Superior temporal gyrus (tissue), 1 donor: ENCODE measurements around the gene FZD10.

Experiments used
- DNase-seq: peaks from one replicate; pipeline ENCODE4 v3.0.0-alpha.2; 2016; ENCODE audit errors: extremely low spot score

FZD10 gene, protein sequence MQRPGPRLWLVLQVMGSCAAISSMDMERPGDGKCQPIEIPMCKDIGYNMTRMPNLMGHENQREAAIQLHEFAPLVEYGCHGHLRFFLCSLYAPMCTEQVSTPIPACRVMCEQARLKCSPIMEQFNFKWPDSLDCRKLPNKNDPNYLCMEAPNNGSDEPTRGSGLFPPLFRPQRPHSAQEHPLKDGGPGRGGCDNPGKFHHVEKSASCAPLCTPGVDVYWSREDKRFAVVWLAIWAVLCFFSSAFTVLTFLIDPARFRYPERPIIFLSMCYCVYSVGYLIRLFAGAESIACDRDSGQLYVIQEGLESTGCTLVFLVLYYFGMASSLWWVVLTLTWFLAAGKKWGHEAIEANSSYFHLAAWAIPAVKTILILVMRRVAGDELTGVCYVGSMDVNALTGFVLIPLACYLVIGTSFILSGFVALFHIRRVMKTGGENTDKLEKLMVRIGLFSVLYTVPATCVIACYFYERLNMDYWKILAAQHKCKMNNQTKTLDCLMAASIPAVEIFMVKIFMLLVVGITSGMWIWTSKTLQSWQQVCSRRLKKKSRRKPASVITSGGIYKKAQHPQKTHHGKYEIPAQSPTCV

GRCh38 chr12:130162267-130162666 lies at the start of gene FZD10:
FZD10 (plus strand) TSS chr12:130162464; CDS start chr12:130162943, 479 bp downstream.
- no peak for DNase-seq

GRCh38 chr12:130114952-130115351 lies 47.3 kb upstream of the FZD10 start:
- DNase-seq: no peak

GRCh38 chr12:130115646-130116045 lies 46.6 kb upstream of the FZD10 start:
- no peak for DNase-seq

DNA sequence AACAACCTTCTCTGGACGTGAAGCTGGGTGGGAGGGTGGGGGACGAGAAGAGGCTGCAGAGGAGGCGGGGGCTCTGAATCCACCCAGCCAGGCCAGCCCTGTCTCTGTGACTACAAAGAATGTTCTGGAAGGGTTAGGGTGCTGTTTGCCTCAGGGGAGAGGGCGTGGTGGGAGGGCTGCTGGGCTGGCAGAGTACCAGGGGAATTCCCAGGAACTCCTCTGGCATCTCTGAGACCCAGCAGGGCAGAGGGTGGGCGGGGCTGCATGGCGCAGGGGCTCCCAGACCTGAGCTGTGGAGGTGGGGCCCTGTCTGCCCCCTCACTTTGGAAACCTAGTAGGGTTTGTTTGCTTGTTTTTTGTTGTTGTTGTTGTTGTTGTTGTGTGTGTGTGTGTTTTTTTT lies 45.5 kb upstream of the FZD10 start:
- DNase-seq: no peak

DNA sequence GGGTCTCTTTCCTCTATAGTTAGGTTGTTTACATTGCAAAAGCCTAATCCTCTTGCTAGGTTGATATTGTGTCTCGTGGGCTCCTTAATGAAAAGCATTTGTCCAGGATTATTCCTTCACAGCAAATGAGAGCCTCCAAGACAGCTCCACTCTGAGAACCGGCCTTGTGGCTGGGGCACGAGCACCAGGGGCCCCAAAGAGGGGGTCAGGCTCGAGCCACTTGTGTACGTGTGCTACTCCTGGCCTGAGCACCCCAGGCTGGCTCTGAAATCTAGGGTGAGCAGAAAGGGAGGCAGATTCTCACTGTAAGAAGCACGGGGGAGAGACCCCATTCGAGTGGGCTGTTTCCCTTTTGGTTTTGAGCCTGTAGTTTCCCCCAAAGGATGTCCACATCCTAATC lies 45.0 kb upstream of the FZD10 start:
- DNase-seq: no peak

DNA sequence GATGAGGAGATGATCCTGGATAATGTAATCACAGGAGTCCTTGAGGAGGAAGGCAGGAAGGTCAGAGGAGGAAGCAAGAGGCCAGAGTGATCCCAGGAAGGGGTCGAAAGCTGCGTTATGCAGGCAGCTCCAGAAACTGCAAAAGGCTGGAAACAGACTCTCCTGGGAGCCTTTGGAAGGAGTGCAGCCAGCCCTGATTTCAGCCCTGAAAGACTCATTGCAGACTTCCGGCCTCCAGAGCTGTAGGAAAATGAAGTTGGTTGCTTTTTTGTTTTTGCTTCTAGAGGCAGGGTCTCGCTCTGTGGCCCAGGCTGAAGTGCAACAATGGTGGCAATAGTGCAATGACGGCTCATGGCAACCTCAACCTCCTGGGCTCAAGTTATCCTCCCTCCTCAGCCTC lies 44.6 kb upstream of the FZD10 start:
- no peak for DNase-seq

DNA sequence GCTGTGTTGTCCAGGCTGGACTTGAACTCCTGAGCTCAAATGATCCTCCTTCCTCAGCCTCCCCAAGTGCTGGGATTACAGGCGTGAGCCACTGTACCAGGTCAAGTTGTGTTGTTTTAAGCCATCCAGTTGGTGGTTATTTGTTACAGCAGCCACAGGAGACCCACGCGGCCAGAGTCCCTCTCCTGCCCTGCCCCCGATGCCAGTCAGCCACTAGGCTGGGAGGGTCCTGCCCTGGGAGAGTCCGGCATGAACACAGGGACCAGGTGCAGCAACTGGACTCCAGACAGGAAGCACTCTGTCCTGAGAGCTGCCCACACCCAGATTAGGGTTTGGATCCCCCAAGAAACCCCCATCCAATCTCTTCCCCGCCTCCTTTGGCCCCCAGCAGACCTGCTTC lies 44.1 kb upstream of the FZD10 start:
- DNase-seq: no peak

GRCh38 chr12:130119241-130119861 lies 42.9 kb upstream of the FZD10 start:
- DNase-seq: no peak

DNA sequence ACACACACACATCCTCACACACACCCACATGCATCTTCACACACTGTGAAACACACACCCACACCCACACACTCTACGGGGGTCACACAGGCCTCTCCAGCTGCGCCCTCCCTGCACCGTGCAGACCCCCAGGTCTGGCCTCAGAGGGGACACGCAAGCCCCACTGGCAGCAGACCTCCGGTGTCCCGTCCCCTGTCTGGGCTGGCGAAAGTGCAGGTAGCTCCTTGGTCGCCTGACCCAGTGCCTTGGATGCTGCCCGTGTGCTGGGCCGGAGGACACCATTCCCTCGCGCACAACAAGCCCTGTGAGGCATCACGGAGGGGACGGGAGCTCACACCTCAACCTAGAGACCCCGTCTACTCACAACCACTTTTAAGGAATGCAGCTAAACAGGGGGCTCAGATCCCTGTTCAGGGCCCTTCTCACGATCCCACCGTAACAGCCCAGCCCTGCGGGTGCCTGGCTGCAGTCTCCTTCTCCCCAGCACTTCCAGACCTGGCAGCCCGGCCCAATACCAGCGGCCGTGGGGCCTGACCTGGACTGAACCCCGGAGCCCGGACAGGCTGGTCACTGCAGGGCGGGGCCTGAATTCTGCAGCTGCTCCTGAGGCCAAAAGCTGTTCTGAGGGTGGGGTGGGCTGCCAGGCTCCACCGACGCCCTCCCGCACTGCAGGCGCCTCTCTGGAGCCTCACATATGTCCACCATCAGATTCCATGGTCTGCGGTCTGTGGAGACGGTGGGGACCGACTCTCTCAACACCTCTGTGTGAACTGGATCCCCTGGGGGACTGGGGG lies 42.1 kb upstream of the FZD10 start:
- DNase-seq: no peak

DNA sequence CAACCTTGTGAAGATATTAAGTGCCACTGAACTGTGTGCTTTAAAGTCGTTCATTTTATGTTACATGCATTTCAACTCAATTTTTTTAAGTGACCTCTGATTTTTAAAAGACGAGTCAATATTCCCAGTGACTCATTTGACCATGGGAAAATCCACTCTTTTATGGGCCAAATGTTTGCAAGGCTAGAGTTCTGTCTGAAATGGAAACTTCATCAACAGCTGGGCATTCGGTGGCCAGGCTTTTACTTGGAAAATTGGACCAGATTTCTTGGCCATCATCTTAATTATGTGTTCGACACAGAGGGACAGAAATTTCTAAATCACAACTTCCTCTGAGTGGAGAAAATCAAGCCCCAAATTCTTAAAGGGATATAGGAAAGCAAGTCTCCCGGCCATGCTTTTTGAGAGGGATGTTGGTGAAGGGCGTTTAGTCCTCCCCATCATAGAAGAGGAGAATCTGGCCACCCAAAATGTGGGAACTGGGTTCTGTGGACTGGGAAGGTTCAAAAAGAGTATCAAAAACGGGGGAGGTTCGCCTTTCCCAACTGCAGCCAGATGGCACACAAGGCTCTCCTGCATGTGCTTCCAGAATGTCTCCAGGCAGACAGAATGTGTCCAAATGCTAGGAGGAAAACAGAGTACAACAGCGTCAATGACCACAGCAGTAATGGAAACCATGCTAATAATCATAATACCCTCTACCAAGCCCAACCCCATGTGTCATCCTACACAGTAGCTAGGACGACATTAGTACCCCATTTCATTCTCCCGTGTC lies 40.9 kb upstream of the FZD10 start:
- DNase-seq: no peak

GRCh38 chr12:130122356-130122755 lies 39.9 kb upstream of the FZD10 start:
- no peak for DNase-seq

GRCh38 chr12:130124106-130124505 lies 38.2 kb upstream of the FZD10 start:
- no peak for DNase-seq

- DNase-seq: no peak
Observed at GRCh38 chr12:130124605-130125244, 37.5 kb upstream of the FZD10 start.

DNA sequence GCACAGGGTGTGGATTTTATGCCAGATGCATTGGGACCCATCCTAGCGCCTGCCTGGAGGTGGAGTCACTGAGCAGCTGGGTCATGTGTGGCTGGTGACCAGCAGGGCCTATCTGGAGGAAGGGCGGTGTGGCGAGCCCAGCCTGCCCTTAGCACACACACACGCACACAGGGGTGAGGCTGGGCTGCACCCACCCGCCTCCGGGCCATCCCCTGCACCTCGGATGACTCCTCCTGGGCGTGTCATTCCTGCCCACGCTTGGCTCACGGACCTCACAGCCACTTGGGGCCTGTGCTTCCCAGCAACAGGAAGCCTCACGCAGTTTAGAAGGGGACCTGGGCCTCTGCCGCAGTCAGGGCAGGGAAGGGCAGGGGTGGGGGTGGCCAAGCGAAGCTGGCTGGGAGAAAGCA lies 36.2 kb upstream of the FZD10 start:
- DNase-seq: no peak

- no peak for DNase-seq
Observed at GRCh38 chr12:130127532-130127911, 34.7 kb upstream of the FZD10 start.

DNA sequence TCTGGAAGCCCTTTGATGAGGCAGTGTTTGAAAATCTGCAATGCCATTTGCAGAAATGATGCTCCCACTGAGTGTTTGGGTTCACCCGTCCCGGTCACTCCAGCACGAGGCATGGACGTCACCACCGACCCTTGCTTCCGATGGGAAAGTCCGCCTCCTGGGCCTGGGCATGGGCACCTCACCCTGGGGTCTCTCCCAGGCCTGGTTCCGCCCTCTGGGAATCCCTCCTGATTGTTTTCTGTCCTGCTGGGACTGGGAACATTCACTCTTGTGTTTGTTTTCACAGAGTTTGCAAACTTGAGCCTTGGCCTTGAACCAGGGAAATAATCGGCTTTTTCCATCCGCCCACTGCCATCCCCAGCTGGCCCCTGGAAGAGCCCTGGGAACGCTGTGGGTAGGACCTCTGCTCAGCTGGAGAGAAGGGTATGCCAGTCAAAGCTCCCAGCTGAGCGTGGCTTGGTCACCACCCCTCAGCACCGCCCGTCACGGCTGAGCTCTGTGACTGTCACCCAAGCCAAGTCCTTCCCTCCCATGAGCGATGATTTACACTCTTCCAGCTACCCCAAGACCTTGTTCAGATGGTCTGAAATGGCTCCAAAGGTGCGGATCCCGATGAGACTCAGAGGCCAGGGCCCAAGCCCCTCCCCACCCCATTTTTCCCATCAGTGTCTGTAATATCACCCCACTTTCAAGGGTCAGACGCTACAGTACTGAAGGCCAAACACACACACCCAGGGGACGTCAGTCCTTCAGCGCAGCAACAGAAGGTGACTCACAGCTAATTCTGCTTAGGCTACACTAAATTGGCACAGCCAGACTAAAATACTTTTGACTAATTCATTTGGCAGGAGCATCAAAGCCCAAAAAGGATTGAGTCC lies 34.1 kb upstream of the FZD10 start:
- DNase-seq: no peak

DNA sequence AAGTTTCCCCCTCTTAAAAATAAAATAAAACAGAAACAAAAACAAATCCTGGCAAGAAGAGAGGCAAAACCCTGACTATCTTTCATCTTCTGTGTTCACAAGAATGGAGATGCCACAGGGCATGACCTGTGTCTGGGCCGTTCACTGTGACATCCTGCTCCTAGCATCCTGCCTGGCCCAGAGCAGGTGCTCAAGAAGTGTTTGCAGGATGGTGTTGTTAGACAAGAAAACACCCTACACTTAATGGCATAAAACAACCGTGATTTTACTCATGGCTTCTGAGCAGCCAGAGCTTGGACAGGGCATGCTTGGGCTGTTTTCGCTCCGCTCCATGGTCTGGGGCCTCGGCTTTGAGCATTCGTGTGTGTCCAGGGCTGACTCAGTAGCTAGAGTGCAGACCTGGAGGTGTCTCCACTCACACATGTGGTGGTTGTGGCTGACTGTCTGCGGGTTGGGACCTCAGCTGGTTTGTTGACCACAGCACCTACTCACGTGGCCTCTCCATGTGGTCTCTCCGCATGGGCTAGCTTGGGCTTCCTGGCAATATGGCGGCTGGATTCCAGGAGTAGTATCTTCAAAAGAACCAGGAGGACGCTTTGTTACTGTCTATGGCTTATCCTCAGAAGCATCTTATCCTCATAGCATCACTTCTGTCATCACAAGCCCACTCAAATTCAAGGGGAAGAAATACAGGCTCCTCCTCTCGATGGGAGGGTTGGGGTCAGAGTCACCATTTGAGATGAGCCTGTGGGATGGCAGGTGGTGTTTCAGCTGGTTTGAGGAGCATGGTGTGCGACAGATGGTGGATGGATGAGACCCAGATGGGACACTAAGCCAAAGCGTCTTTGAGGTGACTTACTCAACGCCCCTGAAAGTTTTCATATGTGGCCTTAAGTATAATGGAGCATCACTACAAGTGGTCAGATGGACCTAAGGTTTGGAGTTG lies 33.2 kb upstream of the FZD10 start:
- no peak for DNase-seq

DNA sequence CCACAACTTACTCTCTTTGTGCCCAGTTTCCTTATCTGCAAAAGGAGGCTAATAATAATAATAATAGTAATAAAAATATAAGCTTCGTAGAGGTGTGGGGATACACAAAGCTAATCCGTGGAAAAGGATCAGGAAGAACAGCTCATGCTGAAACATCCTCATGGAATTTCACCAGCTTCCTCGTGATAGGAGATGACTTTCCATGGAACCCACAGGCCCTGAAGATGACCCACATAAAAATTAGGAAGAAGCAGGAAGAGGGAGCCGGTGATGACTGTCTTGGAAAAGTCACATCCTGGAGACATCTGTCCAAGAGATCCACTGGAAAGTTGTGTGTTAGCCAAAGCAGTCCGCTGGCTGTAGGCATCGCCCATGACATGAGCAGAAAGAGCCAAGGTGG lies 31.9 kb upstream of the FZD10 start:
- no peak for DNase-seq

GRCh38 chr12:130131025-130131424 lies 31.2 kb upstream of the FZD10 start:
- DNase-seq: no peak
